Endometrial microvascular endothelial cells (primary cell): ENCODE data around the gene LAMP2. TPM values are rescaled to one million over a fixed set of nuclear protein-coding genes. Genes with fewer than 3 reads are reported as not detected.

Source experiments
- in situ Hi-C: cut with HindIII; loops from 2 replicates; pipeline ENCODE4 v1.10.0; 2017; ENCODE audit warnings: low sequenced_read_pairs, low pct_unique_long_range_greater_than_20kb; ENCODE audit errors: inconsistent ontology term
- total RNA-seq: library from RNA; depleted of rRNA; stranded (reverse); fragments of >200 nt; gene quantifications from one replicate; pipeline ENCODE4 v1.2.3, GENCODE V29; 2015; ENCODE audit errors: inconsistent ontology term

LAMP2 gene
- total RNA-seq, 1 donor from 2014 or later = 170 TPM

GRCh38 chrX:120462370-120462769, 6.7 kb downstream of the LAMP2 start:
- in situ Hi-C loops = no loop called here

GRCh38 chrX:120459309-120459708, 9.8 kb downstream of the LAMP2 start:
- in situ Hi-C loops = no loop called here

GRCh38 chrX:120457766-120458180, 11.3 kb downstream of the LAMP2 start:
- in situ Hi-C loops = no loop called here

- in situ Hi-C loops = no loop called here
These were observed 12.1 kb downstream of the LAMP2 start for GRCh38 chrX:120456973-120457372.

GRCh38 chrX:120453985-120454384, 15.1 kb downstream of the LAMP2 start:
- in situ Hi-C loops = no loop called here

- in situ Hi-C loops = no loop called here
These were observed 17.0 kb downstream of the LAMP2 start for GRCh38 chrX:120452131-120452530.

GRCh38 chrX:120450163-120450562, 18.9 kb downstream of the LAMP2 start:
- in situ Hi-C loops = no loop called here

- in situ Hi-C loops = no loop called here
These were observed 22.6 kb downstream of the LAMP2 start for GRCh38 chrX:120446498-120446897.

GRCh38 chrX:120439921-120440320, 29.2 kb downstream of the LAMP2 start:
- in situ Hi-C loops = no loop called here

- in situ Hi-C loops = no loop called here
These were observed 39.1 kb downstream of the LAMP2 start for GRCh38 chrX:120429776-120430540.

GRCh38 chrX:120428309-120428708, 40.8 kb downstream of the LAMP2 start:
- in situ Hi-C loops = no loop called here

- in situ Hi-C loops = no loop called here
These were observed 42.5 kb downstream of the LAMP2 start for GRCh38 chrX:120426599-120426998.

GRCh38 chrX:120419463-120419862, 49.6 kb downstream of the LAMP2 start:
- in situ Hi-C loops = no loop called here

GRCh38 chrX:120408168-120408567, 60.9 kb downstream of the LAMP2 start:
- in situ Hi-C loops = no loop called here

- in situ Hi-C loops = no loop called here
These were observed 62.5 kb downstream of the LAMP2 start for GRCh38 chrX:120406638-120407037.

- in situ Hi-C loops = no loop called here
These were observed 66.7 kb downstream of the LAMP2 start for GRCh38 chrX:120402369-120402768.

GRCh38 chrX:120401301-120401700, 67.8 kb downstream of the LAMP2 start:
- in situ Hi-C loops = no loop called here

- in situ Hi-C loops = no loop called here
These were observed 88.4 kb downstream of the LAMP2 start for GRCh38 chrX:120380699-120381098.

GRCh38 chrX:120379937-120380681, 89.0 kb downstream of the LAMP2 start:
- in situ Hi-C loops = no loop called here

GRCh38 chrX:120378570-120378969, 90.5 kb downstream of the LAMP2 start:
- in situ Hi-C loops = no loop called here
